Measurements from ENCODE around the gene EPRS1. TPM values are rescaled to one million over a fixed set of nuclear protein-coding genes. Genes with fewer than 3 reads are reported as not detected.

The EPRS1 gene
- total RNA-seq: 164 and 176 TPM in 2 replicates

GRCh38 chr1:220046052-220046930 lies at the start of gene EPRS1:
EPRS1 (minus strand) TSS chr1:220046505; CDS start chr1:220046388, 117 bp downstream.

GRCh38 chr1:220094016-220094911 lies 48.0 kb upstream of the EPRS1 start, which contains the start of gene IARS2:
IARS2 (plus strand) TSS chr1:220094132; CDS start chr1:220094217, 85 bp downstream.

GRCh38 chr1:220089650-220090556 lies 43.6 kb upstream of the EPRS1 start, which contains the start of gene BPNT1:
BPNT1 (minus strand) TSS chr1:220089788; CDS start chr1:220079846, 9,942 bp downstream.

Other genes starting within 250 kb of the EPRS1 start
- gene SLC30A10, start 117.9 kb downstream of the EPRS1 start, total RNA-seq: not detected in 2 replicates
- 19.5 and 31.5 TPM in 2 replicates for gene BPNT1, start 43.3 kb upstream of the EPRS1 start, total RNA-seq
- gene IARS2, start 47.6 kb upstream of the EPRS1 start, total RNA-seq: 62.4 and 76.9 TPM in 2 replicates
- 44.0 and 51.1 TPM in 2 replicates for gene RAB3GAP2, start 225.9 kb upstream of the EPRS1 start, total RNA-seq